C4-2B (cell line): ENCODE data around the gene ABCC10.

Experiments
- CTCF ChIP-seq: fragments of 450-650 bp; conservative IDR thresholded peaks from 2 replicates; pipeline ENCODE4 v1.5.1; 2017; ENCODE audit warnings: mild to moderate bottlenecking
- ZFX ChIP-seq: fragments of 450-650 bp; IDR thresholded peaks from 2 replicates; pipeline ENCODE4 v1.6.1; 2017

GRCh38 chr6:43437700-43438099 is 10.4 kb downstream of the ABCC10 start:
- TF ChIP-seq CTCF = no peak
- TF ChIP-seq ZFX = no peak
